K562 (cell line): ENCODE measurements around the gene SPIN2A. TPM values are rescaled to one million over a fixed set of nuclear protein-coding genes. Genes with fewer than 3 reads are reported as not detected.

Experiments used
- ATAC-seq: fragments of 200-7000 bp; cut with Tn5 transposase; 3 replicates; pipeline ENCODE4 v1.9.1; 2020; ENCODE audit warnings: moderate library complexity
- BruUV-seq: library from RNA; stranded (reverse); fragments of 400-500 nt; replicated peaks from 2 replicates; lab custom pipeline; 2021; lab: Mats Ljungman, UMichigan
- CTCF ChIA-PET: fragments of 300-600 bp; formaldehyde crosslinking; extraction: SDS; loops from one replicate; lab custom pipeline; 2021; ENCODE audit warnings: low intra/inter-chr PET ratio; lab: Yijun Ruan, JAX
- POLR2A ChIA-PET: fragments of 300-600, 350-650 bp; sonication (Branson Sonifier 250); formaldehyde crosslinking; extraction: SDS; loops from one replicate; lab custom pipeline; 2021; ENCODE audit warnings: antibody characterized with exemption, inconsistent platforms; lab: Yijun Ruan, JAX
- DNase-seq, 4 experiments: peaks; one replicate each; pipeline versions ENCODE4 v3.0.0 to v3.0.0-alpha.2; 2011 to 2018; ENCODE audit warnings: low spot score in 3 of 4, mixed read lengths in 3 of 4; ENCODE audit errors: extremely low read depth in 1 of 4
- FAIRE-seq: peaks from 2 replicates; lab custom pipeline; 2011; peaks lifted over from hg19 to GRCh38; lab: Jason Lieb, UNC
- H2AFZ ChIP-seq: 2 replicates; pipeline ENCODE4 v1.6.0; 2011; ENCODE audit warnings: low read depth, low read length, control low read depth, inconsistent platforms
- H3K27ac ChIP-seq: fragments of 200-600 bp; 3 replicates; pipeline ENCODE4 v1.8.0; 2011; ENCODE audit warnings: low read depth, mild to moderate bottlenecking, control low read depth, inconsistent platforms, low read length, moderate library complexity, mixed read lengths; ENCODE audit errors: extremely low read depth
- H3K27me3 ChIP-seq, 2 experiments: fragments of 300-600 bp in 1 of 2; 2 replicates in 1 of 2; 3 replicates in 1 of 2; pipeline versions ENCODE4 v1.6.0 to v1.8.0; 2011; ENCODE audit warnings: inconsistent platforms in 2 of 2, low read length in 2 of 2, mild to moderate bottlenecking in 1 of 2, mixed read lengths in 1 of 2, moderate library complexity in 1 of 2; ENCODE audit not compliant: control insufficient read depth in 2 of 2, insufficient read depth in 2 of 2
- H3K36me3 ChIP-seq: fragments of 300-600 bp; 3 replicates; pipeline ENCODE4 v1.8.0; 2011; ENCODE audit warnings: mild to moderate bottlenecking, low read length, inconsistent platforms; ENCODE audit not compliant: control insufficient read depth, insufficient read depth
- H3K4me1 ChIP-seq, 2 experiments: fragments of 200-600 bp in 1 of 2; replicated peaks in 1 of 2; 2 replicates in 1 of 2; 3 replicates in 1 of 2; pipeline versions ENCODE4 v1.5.1 to v1.8.0; 2011; ENCODE audit warnings: inconsistent platforms in 2 of 2, low read length in 2 of 2, mild to moderate bottlenecking in 1 of 2, mixed read lengths in 1 of 2, moderate library complexity in 1 of 2; ENCODE audit not compliant: control insufficient read depth in 2 of 2, insufficient read depth in 2 of 2
- H3K4me2 ChIP-seq: 2 replicates; pipeline ENCODE4 v1.6.1; 2011; ENCODE audit warnings: low read length, control low read depth, inconsistent platforms, mixed read lengths; ENCODE audit not compliant: insufficient read depth
- H3K4me3 ChIP-seq: fragments of 200-600 bp; sonication (generic), shearing (Covaris generic); 2 replicates; pipeline ENCODE4 v1.5.1; 2016; ENCODE audit warnings: control low read depth, inconsistent platforms
- H3K79me2 ChIP-seq: fragments of 200-600 bp; 3 replicates; pipeline ENCODE4 v1.8.0; 2011; ENCODE audit warnings: low read length, inconsistent platforms; ENCODE audit not compliant: control insufficient read depth, insufficient read depth
- H3K9ac ChIP-seq, 2 experiments: 2 replicates each; pipeline versions ENCODE4 v1.6.0 to v1.6.1; 2011; ENCODE audit warnings: low read depth in 2 of 2, low read length in 2 of 2, control low read depth in 1 of 2, inconsistent platforms in 1 of 2, mild to moderate bottlenecking in 1 of 2, mixed read lengths in 1 of 2; ENCODE audit not compliant: insufficient read depth in 1 of 2
- H3K9me1 ChIP-seq: one replicate; pipeline ENCODE4 v1.6.0; 2011; ENCODE audit warnings: inconsistent platforms, mild to moderate bottlenecking, low read length, moderate library complexity; ENCODE audit not compliant: control insufficient read depth, insufficient read depth
- H3K9me3 ChIP-seq: replicated peaks from 2 replicates; pipeline ENCODE4 v1.5.1; 2011; ENCODE audit warnings: low read depth, low read length, inconsistent platforms; ENCODE audit not compliant: control insufficient read depth, insufficient read depth
- H4K20me1 ChIP-seq: replicated peaks from 2 replicates; pipeline ENCODE4 v1.6.1; 2011; ENCODE audit warnings: low read length, inconsistent platforms, mixed read lengths; ENCODE audit not compliant: control insufficient read depth, insufficient read depth
- FOSL1 ChIP-seq: fragments of 200-800 bp; sonication (Bioruptor generic); conservative IDR thresholded peaks from 2 replicates; pipeline ENCODE4 v1.6.1; 2016; ENCODE audit warnings: missing genetic modification characterization, missing compliant biosample characterization
- NCOA6 ChIP-seq: fragments of 450-650 bp; IDR thresholded peaks from 2 replicates; pipeline ENCODE4 v1.6.1; 2017; ENCODE audit warnings: mild to moderate bottlenecking
- RFX7 ChIP-seq: fragments of 250-450 bp; sonication (Bioruptor Pico); IDR thresholded peaks from 2 replicates; pipeline ENCODE4 v1.5.1; 2021; ENCODE audit warnings: mild to moderate bottlenecking
- RNF2 ChIP-seq: sonication (generic); IDR thresholded peaks from 2 replicates; pipeline ENCODE4 v1.6.1; 2016
- XRCC3 ChIP-seq: fragments of 450-650 bp; IDR thresholded peaks from 2 replicates; pipeline ENCODE4 v1.6.1; 2017; ENCODE audit warnings: mild to moderate bottlenecking, moderate library complexity
- ZNF785 ChIP-seq: fragments of 250-450 bp; sonication (Bioruptor Pico); IDR thresholded peaks from 2 replicates; pipeline ENCODE4 v1.4.0; 2020; ENCODE audit warnings: mild to moderate bottlenecking
- WGBS: fragments of 100-300 bp; shearing (Covaris generic); methylation state at CpG from one replicate; pipeline ENCODE4 v1.1.6; 2016; ENCODE audit warnings: low coverage, mixed read lengths; ENCODE audit not compliant: insufficient coverage; ENCODE audit errors: missing lambda C conversion rate; 5-methylcytosine and 5-hydroxymethylcytosine counted together
- in situ Hi-C: fragments of 300-500 bp; cut with MboI; formaldehyde crosslinking; loops from 4 replicates; pipeline ENCODE4 v1.15.0; 2018; ENCODE audit warnings: inconsistent platforms, mixed read lengths
- intact Hi-C: fragments of 100-400 bp; cut with micrococcal nuclease; formaldehyde crosslinking; loops from 2 replicates; pipeline ENCODE4 v1.14.2; 2022
- polyA plus RNA-seq, 8 experiments: library from polyadenylated mRNA; depleted of rRNA in 4 of 8; stranded (reverse) in 5 of 8; unstranded in 3 of 8; fragments of >200 nt; fragmentation: Nextera tagmentation in 2 of 8; fragmentation: Illumina TruSeq in 1 of 8; extraction: Ambion mirVana in 2 of 8; extraction: Trizol in 1 of 8; gene quantifications; 2 replicates each; pipeline versions ENCODE4 v1.2.1 to v1.2.3, GENCODE V29; 2011 to 2014; ENCODE audit warnings: inconsistent platforms in 1 of 8, missing spikeins in 1 of 8
- total RNA-seq, 7 experiments: library from RNA; depleted of rRNA in 6 of 7; stranded (reverse); fragments of >200 nt in 6 of 7; fragmentation: Illumina TruSeq in 2 of 7; extraction: Trizol in 2 of 7; gene quantifications; 2 replicates each; pipeline versions ENCODE4 v1.2.1 to v1.2.3, GENCODE V29; 2011 to 2021; ENCODE audit warnings: low replicate concordance in 1 of 7
- TF ChIP-seq, protein P1 (sequence below), 2 experiments: IDR thresholded peaks in 1 of 2; conservative IDR thresholded peaks in 1 of 2; 2 replicates each; pipeline ENCODE4 v1.6.1; 2016; ENCODE audit warnings: low read depth in 2 of 2, mild to moderate bottlenecking in 1 of 2, missing compliant biosample characterization in 1 of 2, missing genetic modification characterization in 1 of 2, moderate library complexity in 1 of 2
- TF ChIP-seq, protein P2 (sequence below): fragments of 450-650 bp; IDR thresholded peaks from 2 replicates; pipeline ENCODE4 v1.7.1; 2018; ENCODE audit warnings: mild to moderate bottlenecking, low read depth; ENCODE audit not compliant: partially characterized antibody

The SPIN2A gene
- total and polyA plus RNA-seq, 9 of the 15 experiments (the other 6 are each of a cell fraction or from before 2014, with no cell fraction given) = 0.03 to 1.6 (median 0.58) TPM

DNA sequence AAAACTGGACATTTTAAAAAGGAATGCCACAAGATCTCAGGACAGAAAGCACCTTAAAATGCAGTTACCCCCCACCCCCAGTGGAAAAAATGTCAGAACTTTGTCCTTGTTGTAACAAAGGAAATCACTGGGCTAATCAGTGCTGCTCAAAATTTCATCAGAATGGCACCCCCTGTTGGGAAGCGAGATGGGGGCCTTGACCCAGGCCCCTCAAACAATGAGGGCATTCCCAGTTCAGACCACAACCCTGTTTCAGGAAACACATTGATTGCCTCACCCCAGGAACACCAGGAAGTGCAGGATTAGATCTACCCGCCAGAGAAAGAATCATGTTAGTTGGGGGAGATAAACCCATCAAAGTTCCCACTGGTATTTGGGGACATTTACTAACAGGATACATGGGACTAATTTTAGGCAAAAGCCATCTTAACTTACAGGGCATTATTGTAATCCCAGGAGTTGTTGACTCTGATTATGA lies 32.2 kb downstream of the SPIN2A start:
- Histone ChIP-seq H3K36me3 (no peaks in the 10 kb centered on the region), H3K9me3 (no peaks in the 10 kb centered on the region), H3K4me3 (no peak overlapping the region), H3K79me2 (no peaks in the 10 kb centered on the region), H3K4me2 (no peak overlapping the region), H3K9ac (no peak overlapping the region), H3K27ac (no peak overlapping the region), H4K20me1 (no peaks in the 10 kb centered on the region), H3K9me1 (no peaks in the 10 kb centered on the region), H3K27me3 (no peaks in the 10 kb centered on the region), H3K4me1 (no peaks in the 10 kb centered on the region), H2AFZ (no peak overlapping the region)
- BruUV-seq = no TSS peak
- ATAC-seq (no peak), FAIRE-seq (no peak), DNase-seq (no peak)
- CTCF ChIA-PET = no interaction called here
- intact Hi-C loops (loop anchor here (5.0 kb wide), 1 partner anchor 347 kb away; no protein-coding TSS in a partner anchor), in situ Hi-C loops (no loop called here)
- TF ChIP-seq RFX7 (CRISPR knock-in tag) (no peak), FOSL1 (tag) (no peak), XRCC3 (no peak), RNF2 (no peak), NCOA6 (no peak), ZNF785 (CRISPR knock-in tag) (no peak)
- TF ChIP-seq, protein P1, sequence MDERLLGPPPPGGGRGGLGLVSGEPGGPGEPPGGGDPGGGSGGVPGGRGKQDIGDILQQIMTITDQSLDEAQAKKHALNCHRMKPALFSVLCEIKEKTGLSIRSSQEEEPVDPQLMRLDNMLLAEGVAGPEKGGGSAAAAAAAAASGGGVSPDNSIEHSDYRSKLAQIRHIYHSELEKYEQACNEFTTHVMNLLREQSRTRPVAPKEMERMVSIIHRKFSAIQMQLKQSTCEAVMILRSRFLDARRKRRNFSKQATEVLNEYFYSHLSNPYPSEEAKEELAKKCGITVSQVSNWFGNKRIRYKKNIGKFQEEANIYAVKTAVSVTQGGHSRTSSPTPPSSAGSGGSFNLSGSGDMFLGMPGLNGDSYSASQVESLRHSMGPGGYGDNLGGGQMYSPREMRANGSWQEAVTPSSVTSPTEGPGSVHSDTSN (CRISPR knock-in tag; IDR thresholded peaks at IDR 0.05; ENCODE audit: low read depth) = no peak
- TF ChIP-seq, protein P1 (tag; conservative IDR thresholded peaks at IDR 0.05; ENCODE audit: low read depth) = no peak
- TF ChIP-seq, protein P2, sequence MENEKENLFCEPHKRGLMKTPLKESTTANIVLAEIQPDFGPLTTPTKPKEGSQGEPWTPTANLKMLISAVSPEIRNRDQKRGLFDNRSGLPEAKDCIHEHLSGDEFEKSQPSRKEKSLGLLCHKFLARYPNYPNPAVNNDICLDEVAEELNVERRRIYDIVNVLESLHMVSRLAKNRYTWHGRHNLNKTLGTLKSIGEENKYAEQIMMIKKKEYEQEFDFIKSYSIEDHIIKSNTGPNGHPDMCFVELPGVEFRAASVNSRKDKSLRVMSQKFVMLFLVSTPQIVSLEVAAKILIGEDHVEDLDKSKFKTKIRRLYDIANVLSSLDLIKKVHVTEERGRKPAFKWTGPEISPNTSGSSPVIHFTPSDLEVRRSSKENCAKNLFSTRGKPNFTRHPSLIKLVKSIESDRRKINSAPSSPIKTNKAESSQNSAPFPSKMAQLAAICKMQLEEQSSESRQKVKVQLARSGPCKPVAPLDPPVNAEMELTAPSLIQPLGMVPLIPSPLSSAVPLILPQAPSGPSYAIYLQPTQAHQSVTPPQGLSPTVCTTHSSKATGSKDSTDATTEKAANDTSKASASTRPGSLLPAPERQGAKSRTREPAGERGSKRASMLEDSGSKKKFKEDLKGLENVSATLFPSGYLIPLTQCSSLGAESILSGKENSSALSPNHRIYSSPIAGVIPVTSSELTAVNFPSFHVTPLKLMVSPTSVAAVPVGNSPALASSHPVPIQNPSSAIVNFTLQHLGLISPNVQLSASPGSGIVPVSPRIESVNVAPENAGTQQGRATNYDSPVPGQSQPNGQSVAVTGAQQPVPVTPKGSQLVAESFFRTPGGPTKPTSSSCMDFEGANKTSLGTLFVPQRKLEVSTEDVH = no peak
- POLR2A ChIA-PET = no interaction called here
- 25% methylated on average over 1 of the region's 2 CpGs for WGBS
